DMS114 treated with DMSO at 0.1 percent for 48 hours (cell line): ENCODE measurements around the gene ASRGL1.

ENCODE experiments used
- DNase-seq: peaks from one replicate; lab custom pipeline; 2025; ENCODE audit not compliant: unreplicated experiment; lab: John Stamatoyannopoulos, UW

Gene ASRGL1

DNA sequence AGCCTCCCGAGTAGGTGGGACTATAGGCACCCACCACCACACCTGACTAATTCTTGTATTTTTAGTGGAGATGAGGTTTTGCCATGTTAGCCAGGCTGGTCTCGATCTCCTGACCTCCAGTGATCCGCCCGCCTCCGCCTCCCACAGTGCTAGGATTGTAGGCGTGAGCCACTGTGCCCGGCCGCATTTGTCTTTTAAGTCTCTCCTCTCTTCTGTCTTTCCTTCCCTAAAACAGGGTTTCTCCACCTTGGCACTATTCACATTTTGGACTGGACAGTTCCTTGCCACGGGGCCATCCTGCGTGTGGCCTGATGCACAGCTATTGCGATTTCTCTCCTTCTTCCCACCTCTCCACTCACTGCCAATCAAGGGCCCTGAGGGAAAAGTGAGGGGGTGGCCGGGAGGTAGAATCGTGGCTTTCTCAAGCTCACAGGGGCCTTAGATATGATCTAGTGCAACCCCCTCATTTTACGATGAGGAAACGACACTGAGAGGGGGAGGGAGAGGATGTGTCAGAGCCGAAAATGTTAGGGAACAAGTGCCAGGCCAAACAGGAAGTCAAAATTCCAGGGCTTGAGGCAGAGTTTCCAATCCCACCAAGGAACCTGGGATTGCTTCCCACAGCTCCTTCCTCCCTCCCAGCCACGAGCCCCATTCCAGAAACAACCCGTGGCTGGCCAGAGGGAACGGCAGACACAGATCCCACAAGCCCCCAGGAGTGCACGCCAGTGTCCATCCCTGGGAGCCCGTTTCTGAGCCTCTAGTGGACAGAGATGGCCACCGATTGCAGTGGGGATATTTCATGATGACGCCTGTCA is 102.7 kb downstream of the ASRGL1 start:
- no peak for DNase-seq
